Activated T-cell treated with anti-CD3 and anti-CD28 coated beads, Interleukin-2, amount 50 U/mL, for 24 hours (primary cell): ENCODE results near the gene CTSA.
A peak's percentile ranks its signal among the peaks of the same experiment; 100 is the strongest.

Experiments used
- DNase-seq: peaks from one replicate; pipeline ENCODE4 v3.0.0-alpha.2; 2020
- H3K27ac Mint-ChIP-seq: 2 replicates; pipeline ENCODE4 v1.8.0; 2020; ENCODE audit warnings: mild to moderate bottlenecking, mixed read lengths
- H3K27me3 Mint-ChIP-seq: 2 replicates; pipeline ENCODE4 v1.8.0; 2020; ENCODE audit warnings: mixed read lengths
- H3K36me3 Mint-ChIP-seq: 2 replicates; pipeline ENCODE4 v1.8.0; 2020; ENCODE audit warnings: low read depth, mixed read lengths
- H3K4me1 Mint-ChIP-seq: 2 replicates; pipeline ENCODE4 v1.8.0; 2020; ENCODE audit warnings: low read depth, mixed read lengths
- H3K4me3 Mint-ChIP-seq: 2 replicates; pipeline ENCODE4 v1.8.0; 2020; ENCODE audit warnings: mild to moderate bottlenecking, moderate library complexity, mixed read lengths
- H3K9me3 Mint-ChIP-seq: 2 replicates; pipeline ENCODE4 v1.8.0; 2020; ENCODE audit warnings: mixed read lengths

The CTSA gene

GRCh38 chr20:45944965-45945677 lies 54.0 kb downstream of the CTSA start:
- H3K27me3 Mint-ChIP-seq = no peaks in the 10 kb centered on the region
- H3K4me3 Mint-ChIP-seq = no peak overlapping the region
- peaks cover 30% of the 10 kb centered on the region for H3K4me1 Mint-ChIP-seq
- H3K27ac Mint-ChIP-seq = peak overlapping the region; percentile 89
- H3K9me3 Mint-ChIP-seq = no peaks in the 10 kb centered on the region
- no peak for DNase-seq
- H3K36me3 Mint-ChIP-seq = peaks cover 85% of the 10 kb centered on the region

GRCh38 chr20:45945678-45946148 lies 54.6 kb downstream of the CTSA start:
- H3K4me3 Mint-ChIP-seq = no peak overlapping the region

GRCh38 chr20:45946149-45946970 lies 55.2 kb downstream of the CTSA start:
- no peak overlapping the region for H3K4me3 Mint-ChIP-seq
- H3K27ac Mint-ChIP-seq = peak overlapping the region; percentile 90
- H3K27me3 Mint-ChIP-seq = no peaks in the 10 kb centered on the region
- no peaks in the 10 kb centered on the region for H3K9me3 Mint-ChIP-seq
- H3K36me3 Mint-ChIP-seq = peaks cover 89% of the 10 kb centered on the region
- peaks cover 30% of the 10 kb centered on the region for H3K4me1 Mint-ChIP-seq
- peak; percentile 58 for DNase-seq

More at GRCh38 chr20:45945678-45946148, 54.6 kb downstream of the CTSA start:
- H3K27me3 Mint-ChIP-seq = no peaks in the 10 kb centered on the region
- H3K36me3 Mint-ChIP-seq = peaks cover 87% of the 10 kb centered on the region
- no peak for DNase-seq
- peak overlapping the region; percentile 90 for H3K27ac Mint-ChIP-seq
- H3K9me3 Mint-ChIP-seq = no peaks in the 10 kb centered on the region
- H3K4me1 Mint-ChIP-seq = peaks cover 30% of the 10 kb centered on the region

DNA sequence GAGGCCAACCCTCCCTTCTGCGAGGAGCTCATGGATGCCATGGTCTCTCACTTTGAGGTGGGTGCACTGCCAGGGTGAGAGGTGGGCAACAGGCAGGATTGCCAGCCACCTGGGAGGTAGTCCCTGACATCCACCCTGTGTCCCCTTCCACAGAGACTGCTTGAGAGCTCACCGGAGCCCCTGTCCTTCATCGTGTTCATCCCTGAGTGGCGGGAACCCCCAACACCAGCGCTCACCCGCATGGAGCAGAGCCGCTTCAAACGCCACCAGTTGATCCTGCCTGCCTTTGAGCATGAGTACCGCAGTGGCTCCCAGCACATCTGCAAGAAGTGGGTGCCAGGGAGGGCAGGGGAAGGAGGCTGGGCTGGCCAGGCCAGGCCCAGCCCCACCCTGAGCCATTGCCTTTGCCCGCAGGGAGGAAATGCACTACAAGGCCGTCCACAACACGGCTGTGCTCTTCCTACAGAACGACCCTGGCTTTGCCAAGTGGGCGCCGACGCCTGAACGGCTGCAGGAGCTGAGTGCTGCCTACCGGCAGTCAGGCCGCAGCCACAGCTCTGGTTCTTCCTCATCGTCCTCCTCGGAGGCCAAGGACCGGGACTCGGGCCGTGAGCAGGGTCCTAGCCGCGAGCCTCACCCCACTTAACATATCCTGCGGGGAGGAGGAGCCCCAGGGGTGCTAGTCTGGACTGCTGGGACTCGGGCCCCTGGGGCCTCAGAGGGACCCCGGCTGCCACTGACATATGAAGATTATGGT lies 56.2 kb downstream of the CTSA start:
- Mint-ChIP-seq H3K4me3 (no peak overlapping the region), H3K4me1 (peaks cover 30% of the 10 kb centered on the region)

GRCh38 chr20:45948261-45948733 lies 57.2 kb downstream of the CTSA start:
- DNase-seq = no peak
- Mint-ChIP-seq H3K4me1 (peaks cover 30% of the 10 kb centered on the region), H3K27me3 (no peaks in the 10 kb centered on the region), H3K27ac (peak overlapping the region; percentile 69), H3K4me3 (no peak overlapping the region), H3K36me3 (peaks cover 100% of the 10 kb centered on the region), H3K9me3 (no peaks in the 10 kb centered on the region)

More for the DNA sequence above, 56.2 kb downstream of the CTSA start:
- H3K27me3 Mint-ChIP-seq = no peaks in the 10 kb centered on the region
- H3K9me3 Mint-ChIP-seq = no peaks in the 10 kb centered on the region
- peak overlapping the region; percentile 90 for H3K27ac Mint-ChIP-seq
- peaks cover 97% of the 10 kb centered on the region for H3K36me3 Mint-ChIP-seq
- no peak for DNase-seq
